Body of pancreas (tissue), 4 donors: Measurements from ENCODE around the gene VN1R4.
A peak's percentile ranks its signal among the peaks of the same experiment; 100 is the strongest.

Source experiments
- CTCF ChIP-seq, 7 experiments: fragments of 450-650 bp in 4 of 7; fragments of 200-600 bp in 3 of 7; sonication (generic) in 3 of 7; IDR thresholded peaks; one replicate each; pipeline ENCODE4 v1.5.1; 2016 to 2019; ENCODE audit warnings: antibody characterized with exemption in 7 of 7
- POLR2A ChIP-seq, 3 donors: fragments of 450-650 bp; IDR thresholded peaks; one replicate each; pipeline ENCODE4 v1.6.1; 2016; ENCODE audit warnings: antibody characterized with exemption in 3 of 3, mild to moderate bottlenecking in 2 of 3

- peak in 5 of 7 experiments; percentile 20 to 42 (median 25) for TF ChIP-seq CTCF (IDR thresholded peaks at IDR 0.05)
- TF ChIP-seq POLR2A (IDR thresholded peaks at IDR 0.05): no peak
These were observed 40.9 kb upstream of the VN1R4 start for GRCh38 chr19:53308339-53308811.
